ENCODE results near the gene NOS3. TPM values are rescaled to one million over a fixed set of nuclear protein-coding genes. Genes with fewer than 3 reads are reported as not detected.

NOS3 gene
- total RNA-seq, 6 donors from 2014 or later = 3.1 to 95.3 (median 16.2) TPM

- DNase-seq = no peak
- no peak overlapping the region for H3K4me3 ChIP-seq
- H3K4me1 ChIP-seq = no peaks in the 10 kb centered on the region
- WGBS, 2 donors = 61 to 64% methylated on average over 4 of the region's 4 CpGs
- H3K27ac ChIP-seq = no peak overlapping the region
- no peaks in the 10 kb centered on the region for H3K9me3 ChIP-seq
- peaks cover 0 to 12% (median 3%) of the 10 kb centered on the region in 4 donors for H3K27me3 ChIP-seq
- TF ChIP-seq POLR2A (IDR thresholded peaks at IDR 0.05) = no peak
- TF ChIP-seq EP300 (IDR thresholded peaks at IDR 0.05) = no peak
- TF ChIP-seq CTCF (IDR thresholded peaks at IDR 0.05) = no peak
- no peak for TF ChIP-seq POLR2AphosphoS5 (IDR thresholded peaks at IDR 0.05)
- H3K36me3 ChIP-seq = no peaks in the 10 kb centered on the region
- no peak for ATAC-seq (ENCODE audit: low FRiP score in 2 of 2)
These were observed 41.3 kb upstream of the NOS3 start for GRCh38 chr7:150949564-150949963.

- TF ChIP-seq POLR2AphosphoS5 (IDR thresholded peaks at IDR 0.05) = no peak
- Histone ChIP-seq H3K9me3 (no peaks in the 10 kb centered on the region), H3K4me3 (no peak overlapping the region), H3K4me1 (no peaks in the 10 kb centered on the region), H3K36me3 (no peaks in the 10 kb centered on the region), H3K27me3 (peaks cover 0 to 12% (median 3%) of the 10 kb centered on the region in 4 donors), H3K27ac (no peak overlapping the region)
- 82 to 83% methylated on average over 7 to 14 of the region's 16 CpGs for WGBS, 2 donors
- no peak for ATAC-seq (ENCODE audit: low FRiP score in 2 of 2)
- peak in 1 of 2 donors; percentile 64 for DNase-seq
These were observed 40.8 kb upstream of the NOS3 start for GRCh38 chr7:150949971-150950491.

- ATAC-seq (ENCODE audit: low FRiP score in 2 of 2) (no peak), DNase-seq (peak in 1 of 2 donors; percentile 65)
- Histone ChIP-seq H3K36me3 (no peaks in the 10 kb centered on the region), H3K4me1 (peaks cover 4 to 5% (median 5%) of the 10 kb centered on the region in 4 donors), H3K27ac (no peak overlapping the region), H3K4me3 (no peak overlapping the region), H3K9me3 (no peaks in the 10 kb centered on the region), H3K27me3 (peaks cover 0 to 17% (median 5%) of the 10 kb centered on the region in 4 donors)
- TF ChIP-seq EP300 (IDR thresholded peaks at IDR 0.05) = no peak
- no peak for TF ChIP-seq CTCF (IDR thresholded peaks at IDR 0.05)
- TF ChIP-seq POLR2AphosphoS5 (IDR thresholded peaks at IDR 0.05) = no peak
- no peak for TF ChIP-seq POLR2A (IDR thresholded peaks at IDR 0.05)
- 91 to 99% methylated on average over 22 to 25 of the region's 27 CpGs for WGBS, 2 donors
These were observed 40.2 kb upstream of the NOS3 start for GRCh38 chr7:150950496-150951180.

- H3K27me3 ChIP-seq = peaks cover 0 to 21% (median 5%) of the 10 kb centered on the region in 4 donors
- TF ChIP-seq POLR2A (IDR thresholded peaks at IDR 0.05) (no peak), CTCF (IDR thresholded peaks at IDR 0.05) (no peak), POLR2AphosphoS5 (IDR thresholded peaks at IDR 0.05) (no peak), EP300 (IDR thresholded peaks at IDR 0.05) (no peak)
- no peaks in the 10 kb centered on the region for H3K9me3 ChIP-seq
- H3K27ac ChIP-seq = no peak overlapping the region
- ATAC-seq (ENCODE audit: low FRiP score in 2 of 2) (no peak), DNase-seq (no peak)
- 92 to 95% methylated on average over 7 to 15 of the region's 16 CpGs for WGBS, 2 donors
- peaks cover 5 to 10% (median 6%) of the 10 kb centered on the region in 4 donors for H3K4me1 ChIP-seq
- H3K4me3 ChIP-seq = no peak overlapping the region
- no peaks in the 10 kb centered on the region for H3K36me3 ChIP-seq
These were observed 39.7 kb upstream of the NOS3 start for GRCh38 chr7:150951181-150951520.

GRCh38 chr7:150951521-150951920, 39.3 kb upstream of the NOS3 start:
- Histone ChIP-seq H3K4me3 (no peak overlapping the region), H3K27ac (no peak overlapping the region), H3K36me3 (no peaks in the 10 kb centered on the region), H3K27me3 (peaks cover 0 to 21% (median 5%) of the 10 kb centered on the region in 4 donors), H3K4me1 (peaks cover 5 to 10% (median 6%) of the 10 kb centered on the region in 4 donors), H3K9me3 (no peaks in the 10 kb centered on the region)
- DNase-seq (peak in 1 of 2 donors; percentile 76), ATAC-seq (ENCODE audit: low FRiP score in 2 of 2) (no peak)
- TF ChIP-seq CTCF (IDR thresholded peaks at IDR 0.05) (no peak), POLR2AphosphoS5 (IDR thresholded peaks at IDR 0.05) (no peak), EP300 (IDR thresholded peaks at IDR 0.05) (no peak), POLR2A (IDR thresholded peaks at IDR 0.05) (no peak)
- 95% methylated on average over 13 to 28 of the region's 28 CpGs for WGBS, 2 donors
